Measurements from ENCODE around the gene PHF10.

Gene PHF10

GRCh38 chr6:169677096-169677495 is 47.2 kb downstream of the PHF10 start:
- TF ChIP-seq CTCF (IDR thresholded peaks at IDR 0.05; ENCODE audit: low read depth, low read length), result no peak
- no peak for DNase-seq (ENCODE audit: extremely low read depth, low read depth)

- no peak for DNase-seq (ENCODE audit: extremely low read depth, low read depth)
- no peak for TF ChIP-seq CTCF (IDR thresholded peaks at IDR 0.05; ENCODE audit: low read depth, low read length)
Observed at GRCh38 chr6:169675011-169675410, 49.3 kb downstream of the PHF10 start.

- TF ChIP-seq CTCF (IDR thresholded peaks at IDR 0.05; ENCODE audit: low read depth, low read length), result no peak
- DNase-seq (ENCODE audit: extremely low read depth, low read depth), result no peak
Observed at GRCh38 chr6:169671563-169671962, 52.7 kb downstream of the PHF10 start.

GRCh38 chr6:169669889-169670288 is 54.4 kb downstream of the PHF10 start:
- DNase-seq (ENCODE audit: extremely low read depth, low read depth), result no peak
- no peak for TF ChIP-seq CTCF (IDR thresholded peaks at IDR 0.05; ENCODE audit: low read depth, low read length)

- no peak for DNase-seq (ENCODE audit: extremely low read depth, low read depth)
- TF ChIP-seq CTCF (IDR thresholded peaks at IDR 0.05; ENCODE audit: low read depth, low read length), result no peak
Observed at GRCh38 chr6:169669147-169669546, 55.2 kb downstream of the PHF10 start.

- DNase-seq (ENCODE audit: extremely low read depth, low read depth), result no peak
- TF ChIP-seq CTCF (IDR thresholded peaks at IDR 0.05; ENCODE audit: low read depth, low read length), result no peak
Observed at GRCh38 chr6:169668203-169668847, 56.0 kb downstream of the PHF10 start.

GRCh38 chr6:169667716-169668115 is 56.6 kb downstream of the PHF10 start:
- DNase-seq (ENCODE audit: extremely low read depth, low read depth), result no peak
- TF ChIP-seq CTCF (IDR thresholded peaks at IDR 0.05; ENCODE audit: low read depth, low read length), result no peak
